PC-9 (cell line): ENCODE results near the gene MTA3.

Experiments
- CTCF ChIP-seq: fragments of 200-600 bp; sonication (generic); conservative IDR thresholded peaks from 2 replicates; pipeline ENCODE4 v1.6.1; 2017; ENCODE audit warnings: mixed run types, antibody characterized with exemption, mild to moderate bottlenecking, moderate library complexity
- EZH2 ChIP-seq: fragments of 200-600 bp; sonication (generic); IDR thresholded peaks from 2 replicates; pipeline ENCODE4 v1.8.0; 2017; ENCODE audit warnings: antibody characterized with exemption, low read depth

GRCh38 chr2:42568401-42569115, at the start of gene MTA3:
- TF ChIP-seq CTCF: no peak
- TF ChIP-seq EZH2: no peak
